GM19455 (cell line): Measurements from ENCODE around the gene KCTD13.
A peak's percentile ranks its signal among the peaks of the same experiment; 100 is the strongest.
"Not testable (repeated sequence)": the region's sequence is repeated elsewhere in the genome, so short reads cannot be mapped to it uniquely, and the experiment has no call there.

Experiments used
- ATAC-seq: cut with Tn5 transposase; IDR thresholded peaks from one replicate; pipeline ENCODE4 v1.9.1; 2021; ENCODE audit not compliant: unreplicated experiment

The KCTD13 gene

GRCh38 chr16:29908719-29909220 is 17.3 kb downstream of the KCTD13 start:
- ATAC-seq = no peak

- no peak for ATAC-seq
These were observed 18.1 kb downstream of the KCTD13 start for GRCh38 chr16:29907973-29908372.

GRCh38 chr16:29906520-29907244 is 19.3 kb downstream of the KCTD13 start:
- ATAC-seq = no peak

GRCh38 chr16:29905668-29906067 is 20.4 kb downstream of the KCTD13 start:
- no peak for ATAC-seq

GRCh38 chr16:29904947-29905346 is 21.1 kb downstream of the KCTD13 start:
- ATAC-seq = no peak

- ATAC-seq = no peak
These were observed 22.4 kb downstream of the KCTD13 start for GRCh38 chr16:29903590-29903989.

- ATAC-seq = no peak
These were observed 24.4 kb downstream of the KCTD13 start for GRCh38 chr16:29901607-29901945.

- ATAC-seq = no peak
These were observed 25.0 kb downstream of the KCTD13 start for GRCh38 chr16:29900888-29901606.

- ATAC-seq = peak; percentile 65
These were observed 25.7 kb downstream of the KCTD13 start, which contains the start of gene ASPHD1 for GRCh38 chr16:29900102-29900887. TSS of gene ASPHD1 (plus strand) at chr16:29900488. CDS start at chr16:29900972, 484 bp downstream.

- no peak for ATAC-seq
These were observed 26.4 kb downstream of the KCTD13 start, which contains the start of gene SEZ6L2 for GRCh38 chr16:29899516-29900101. TSS of gene SEZ6L2 (minus strand) at chr16:29899550. CDS start at chr16:29899019, 531 bp downstream.

GRCh38 chr16:29898804-29899515 is 27.1 kb downstream of the KCTD13 start:
- ATAC-seq = no peak

GRCh38 chr16:29898135-29898803 is 27.8 kb downstream of the KCTD13 start:
- ATAC-seq = no peak

- ATAC-seq = no peak
These were observed 28.7 kb downstream of the KCTD13 start for GRCh38 chr16:29897333-29897732.

- ATAC-seq = no peak
These were observed 29.2 kb downstream of the KCTD13 start for GRCh38 chr16:29896841-29897240.

GRCh38 chr16:29894352-29894751 is 31.7 kb downstream of the KCTD13 start:
- no peak for ATAC-seq

- ATAC-seq = no peak
These were observed 32.5 kb downstream of the KCTD13 start for GRCh38 chr16:29893553-29893952.

GRCh38 chr16:29892458-29892813 is 33.6 kb downstream of the KCTD13 start:
- no peak for ATAC-seq

- no peak for ATAC-seq
These were observed 34.2 kb downstream of the KCTD13 start for GRCh38 chr16:29891525-29892457.

GRCh38 chr16:29889372-29889771 is 36.7 kb downstream of the KCTD13 start:
- ATAC-seq = not testable (repeated sequence)
